Measurements from ENCODE around the gene TRPC3.
A peak's percentile ranks its signal among the peaks of the same experiment; 100 is the strongest.

TRPC3 gene

DNA sequence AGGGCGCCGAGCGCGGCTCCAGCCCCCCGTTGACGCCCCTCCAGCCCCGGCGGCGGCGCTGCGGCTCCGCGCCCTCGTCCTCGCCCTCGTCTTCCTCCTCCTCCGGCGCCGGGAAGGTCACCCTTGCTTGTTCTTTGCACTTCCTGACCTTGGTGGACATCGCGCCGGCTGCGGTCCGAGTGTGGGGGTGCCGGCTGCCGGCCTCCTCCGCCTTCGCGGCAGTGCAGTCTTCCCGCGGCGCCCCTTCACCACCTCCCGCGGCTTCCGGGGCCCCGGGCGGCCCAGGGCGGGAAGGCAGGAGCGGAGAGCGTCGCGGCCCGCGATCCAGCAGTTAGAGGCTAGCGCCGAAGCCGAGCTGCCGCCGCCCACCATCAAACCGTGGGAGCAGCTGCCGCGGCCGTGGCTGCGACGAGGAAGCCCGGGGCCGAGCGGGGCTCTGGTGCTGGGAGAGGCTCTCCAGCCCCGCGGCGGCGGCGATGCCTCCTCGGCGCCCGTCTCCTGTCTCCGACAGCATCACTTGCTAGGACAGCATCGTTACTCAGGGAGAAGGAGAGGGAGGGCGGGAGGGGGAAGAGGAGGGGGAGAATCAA is at the start of gene TRPC3:
Gene TRPC3 (minus strand): TSS at position 540 of the 590 bp plus-strand sequence. CDS start 380 bp downstream, at position 160.
- DNase-seq, result peak; percentile 22

DNA sequence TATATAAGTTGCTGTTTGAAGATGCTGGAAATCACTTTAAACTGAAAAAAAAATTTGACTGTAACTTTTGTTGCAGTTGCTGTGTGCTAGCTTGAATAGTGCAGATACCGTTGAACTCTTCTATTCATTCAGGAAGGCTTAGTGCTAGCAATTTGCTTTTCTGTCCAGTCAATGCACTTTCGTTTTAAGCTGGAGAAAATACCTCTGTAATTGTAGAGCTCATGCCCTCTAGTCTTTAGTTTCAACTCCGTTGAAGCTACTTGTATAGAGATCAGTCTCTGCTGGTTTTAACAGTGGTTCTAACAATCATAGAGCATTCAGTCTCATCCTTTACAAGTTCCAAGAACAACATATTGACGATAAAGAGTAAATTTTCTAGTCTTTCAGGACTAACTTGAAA is 49.0 kb upstream of the TRPC3 start:
- no peak for DNase-seq

- no peak for DNase-seq
These were observed 46.2 kb upstream of the TRPC3 start for GRCh38 chr4:121998024-121998423.

GRCh38 chr4:121995790-121996537 is 44.1 kb upstream of the TRPC3 start:
- no peak for DNase-seq

- no peak for DNase-seq
These were observed 40.1 kb upstream of the TRPC3 start for GRCh38 chr4:121991968-121992367.

DNA sequence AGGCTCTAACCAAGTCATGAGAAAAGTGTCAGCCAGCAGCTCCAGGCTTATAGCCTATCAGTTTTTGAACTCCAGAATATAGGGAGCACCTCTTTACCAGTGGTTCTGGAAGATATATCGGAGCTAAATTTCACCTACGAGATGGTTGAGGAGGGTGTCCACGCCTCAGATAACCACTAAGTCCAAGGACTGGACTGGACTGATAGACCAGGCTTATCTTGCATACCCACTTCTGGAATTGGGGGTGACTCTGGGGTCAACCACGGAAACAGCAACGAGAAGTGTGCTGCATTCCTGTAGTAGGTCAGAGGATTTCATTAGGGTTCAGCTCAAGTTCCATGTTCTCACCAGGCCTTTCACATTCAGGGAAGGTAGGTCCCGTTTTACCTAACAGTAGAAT is 38.6 kb upstream of the TRPC3 start:
- no peak for DNase-seq

- DNase-seq, result no peak
These were observed 37.9 kb upstream of the TRPC3 start for GRCh38 chr4:121989715-121990114.

- no peak for DNase-seq
These were observed 37.1 kb upstream of the TRPC3 start for GRCh38 chr4:121988950-121989349.

- no peak for DNase-seq
These were observed 28.8 kb upstream of the TRPC3 start for GRCh38 chr4:121980643-121981042.

DNA sequence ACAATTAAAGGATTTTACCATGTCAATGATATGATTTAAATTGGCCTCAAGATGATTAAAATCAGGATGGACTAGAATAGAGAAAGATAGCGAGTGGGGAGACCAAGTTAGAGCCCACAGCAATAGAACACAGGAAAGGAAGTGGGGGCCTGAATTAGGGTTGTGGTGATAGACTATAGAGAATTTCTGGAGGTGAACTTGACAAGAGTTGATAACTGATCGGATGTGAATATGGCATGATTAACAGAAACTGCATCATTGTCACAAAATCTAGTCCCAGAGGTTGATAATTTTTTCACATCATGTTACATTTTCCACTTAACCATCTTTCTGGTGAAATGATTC is 26.3 kb upstream of the TRPC3 start:
- DNase-seq, result no peak

DNA sequence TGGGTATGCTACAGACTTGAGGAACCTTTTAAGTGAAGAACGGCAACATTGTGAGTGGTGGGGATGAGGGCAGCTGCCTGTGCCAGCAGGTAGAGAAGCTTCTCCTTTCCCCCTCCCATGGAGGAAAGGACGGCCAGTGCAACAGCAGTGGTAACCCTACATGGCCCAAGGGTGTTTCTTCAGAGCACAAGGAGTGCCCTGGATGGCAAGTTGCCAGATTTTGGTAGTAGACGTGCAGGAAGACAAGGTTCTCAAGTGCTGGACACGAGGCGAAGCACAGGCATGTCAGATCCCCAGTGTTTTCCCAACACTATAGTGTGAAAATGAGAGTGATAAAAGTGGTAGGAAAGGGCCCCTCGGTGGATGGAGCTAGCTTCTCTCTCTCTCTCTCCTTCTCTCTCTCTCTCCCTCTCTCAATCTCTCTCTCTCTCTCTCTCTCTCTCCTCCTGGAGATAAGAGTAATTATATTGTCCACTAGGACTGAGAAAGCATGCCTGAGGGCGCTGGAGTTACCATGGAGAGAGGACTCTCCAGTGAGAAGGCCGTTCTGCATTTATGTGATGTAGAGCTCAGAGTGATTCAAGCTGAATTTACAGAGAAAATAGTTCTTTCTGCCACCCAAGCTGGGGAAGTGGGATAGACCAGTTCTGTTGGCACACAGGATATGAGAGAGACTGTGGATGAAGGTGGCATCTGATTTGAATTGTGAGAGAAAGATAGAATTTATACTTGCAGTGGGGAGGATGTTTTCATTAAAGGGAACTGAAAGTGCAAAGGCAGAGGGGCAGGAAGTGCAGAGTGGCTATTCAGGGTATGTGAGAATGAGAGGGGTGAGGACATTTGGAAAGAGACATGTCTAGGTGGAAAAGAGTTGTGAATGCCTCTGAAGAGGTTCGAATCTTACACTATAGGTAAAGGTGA is 25.7 kb upstream of the TRPC3 start:
- peak; percentile 7 for DNase-seq

DNA sequence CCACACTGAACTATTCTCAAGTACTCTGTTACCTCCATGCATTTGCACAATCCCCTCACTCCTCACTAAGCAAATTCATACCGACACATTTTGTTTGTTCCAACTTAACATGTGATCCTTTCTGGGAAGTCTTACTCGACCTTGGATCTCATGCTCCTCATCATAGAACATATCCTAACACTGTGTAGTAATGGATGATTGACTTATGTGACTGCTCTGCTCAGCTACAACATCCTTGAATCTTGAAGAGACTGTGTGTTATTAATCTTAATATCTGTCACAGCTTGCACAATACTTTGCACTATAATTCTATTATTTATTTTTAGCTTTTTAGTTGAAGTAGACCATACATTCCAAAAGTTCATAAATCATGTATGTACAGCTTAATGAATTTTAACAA is 23.9 kb upstream of the TRPC3 start:
- no peak for DNase-seq

DNA sequence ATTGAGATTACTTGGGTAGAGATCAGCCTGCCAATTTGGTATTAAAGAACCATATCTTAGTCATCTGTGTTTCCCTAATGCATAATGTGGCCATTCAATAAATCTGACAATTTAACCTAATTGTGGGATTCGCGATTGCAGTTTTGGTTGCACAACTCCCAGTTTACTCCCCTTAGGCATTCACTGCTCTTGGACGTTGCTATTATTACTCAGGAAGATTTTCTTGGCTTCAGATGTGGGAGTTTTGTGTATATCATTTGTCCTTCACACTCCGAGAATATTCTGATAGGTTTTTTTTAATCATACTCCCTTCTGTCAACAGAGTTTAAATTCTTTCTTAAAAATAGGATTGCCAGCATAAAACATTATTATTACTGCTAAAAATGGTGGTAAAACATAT is 22.0 kb upstream of the TRPC3 start:
- no peak for DNase-seq

DNA sequence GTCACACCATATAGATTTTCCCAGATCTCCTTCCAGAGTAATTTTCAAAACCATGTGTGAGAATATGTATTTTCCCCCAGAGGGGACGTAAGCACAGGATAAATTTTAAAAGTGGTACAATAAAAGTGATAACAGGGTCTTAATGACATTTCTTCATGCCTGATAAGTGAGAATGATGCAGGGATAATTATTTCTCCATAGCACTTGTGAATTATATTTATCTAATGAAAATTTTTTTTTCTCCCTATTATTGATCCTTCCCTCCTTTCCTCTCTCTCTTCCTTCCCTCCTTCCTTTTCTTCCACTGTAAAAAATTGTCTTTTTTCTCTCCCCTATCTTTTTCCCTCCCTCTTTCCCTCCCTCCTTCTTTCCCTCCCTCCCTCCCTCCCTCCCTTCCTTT is 17.0 kb upstream of the TRPC3 start:
- DNase-seq, result no peak

- no peak for DNase-seq
These were observed 13.1 kb upstream of the TRPC3 start for GRCh38 chr4:121964958-121965357.

DNA sequence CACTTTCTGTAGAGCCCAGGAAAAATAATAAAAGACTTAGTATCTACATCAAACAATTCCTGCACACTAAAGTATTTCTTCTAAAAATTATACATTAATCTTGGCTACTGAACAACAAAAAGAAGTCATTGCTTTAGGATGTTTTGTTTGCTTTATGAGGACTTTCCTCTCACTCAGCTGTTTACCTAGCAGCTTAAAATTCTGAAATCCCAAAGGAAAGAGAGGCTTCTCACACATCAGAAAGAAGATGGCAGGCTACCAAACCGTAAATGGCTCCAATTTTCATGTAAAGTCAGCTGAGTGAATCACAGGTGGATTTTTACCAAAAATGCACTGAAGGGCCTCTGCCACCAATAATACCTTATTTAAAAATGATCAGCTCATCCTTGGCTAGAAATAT is 9.0 kb upstream of the TRPC3 start:
- no peak for DNase-seq

DNA sequence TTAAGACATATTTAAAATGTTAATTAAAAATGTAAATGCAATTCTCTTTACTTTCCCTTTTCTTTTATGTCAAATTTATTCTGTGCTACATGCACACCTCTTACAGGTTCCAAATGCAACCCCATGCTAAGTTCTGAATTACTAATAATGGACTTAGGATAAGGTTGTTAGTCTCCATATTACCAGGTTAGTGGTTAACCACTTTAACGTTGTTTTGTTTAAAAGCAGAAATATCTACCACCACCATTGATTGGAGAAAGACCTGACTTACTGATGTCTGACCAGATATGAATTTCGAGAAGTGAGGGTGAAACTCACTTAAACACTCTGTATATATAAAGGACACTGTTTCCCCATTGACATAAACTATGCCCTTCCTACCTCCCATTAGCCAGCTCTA is 6.9 kb upstream of the TRPC3 start:
- DNase-seq, result no peak

- no peak for DNase-seq
These were observed 5.4 kb upstream of the TRPC3 start for GRCh38 chr4:121957266-121957665.

DNA sequence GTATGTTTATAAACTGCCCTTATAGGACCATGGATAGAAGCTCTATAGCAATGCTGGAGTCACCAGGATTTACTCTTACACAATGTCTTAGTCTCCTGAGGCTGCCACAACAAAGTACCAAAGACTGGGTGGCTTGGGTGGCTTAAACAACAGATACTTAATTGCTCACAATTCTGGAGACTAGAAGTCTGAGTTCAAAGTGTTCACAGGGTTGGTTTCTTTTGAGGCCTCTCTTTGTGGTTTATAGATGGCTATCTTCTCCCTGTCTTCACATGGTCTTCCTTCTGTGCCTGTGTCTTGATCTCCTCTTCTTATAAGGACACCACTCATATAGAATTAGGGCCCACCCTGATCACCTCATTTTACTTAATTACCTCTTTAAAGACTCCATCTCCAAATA is 2.0 kb upstream of the TRPC3 start:
- DNase-seq, result no peak

- DNase-seq, result no peak
These were observed 430 bp upstream of the TRPC3 start for GRCh38 chr4:121952290-121952689.

DNA sequence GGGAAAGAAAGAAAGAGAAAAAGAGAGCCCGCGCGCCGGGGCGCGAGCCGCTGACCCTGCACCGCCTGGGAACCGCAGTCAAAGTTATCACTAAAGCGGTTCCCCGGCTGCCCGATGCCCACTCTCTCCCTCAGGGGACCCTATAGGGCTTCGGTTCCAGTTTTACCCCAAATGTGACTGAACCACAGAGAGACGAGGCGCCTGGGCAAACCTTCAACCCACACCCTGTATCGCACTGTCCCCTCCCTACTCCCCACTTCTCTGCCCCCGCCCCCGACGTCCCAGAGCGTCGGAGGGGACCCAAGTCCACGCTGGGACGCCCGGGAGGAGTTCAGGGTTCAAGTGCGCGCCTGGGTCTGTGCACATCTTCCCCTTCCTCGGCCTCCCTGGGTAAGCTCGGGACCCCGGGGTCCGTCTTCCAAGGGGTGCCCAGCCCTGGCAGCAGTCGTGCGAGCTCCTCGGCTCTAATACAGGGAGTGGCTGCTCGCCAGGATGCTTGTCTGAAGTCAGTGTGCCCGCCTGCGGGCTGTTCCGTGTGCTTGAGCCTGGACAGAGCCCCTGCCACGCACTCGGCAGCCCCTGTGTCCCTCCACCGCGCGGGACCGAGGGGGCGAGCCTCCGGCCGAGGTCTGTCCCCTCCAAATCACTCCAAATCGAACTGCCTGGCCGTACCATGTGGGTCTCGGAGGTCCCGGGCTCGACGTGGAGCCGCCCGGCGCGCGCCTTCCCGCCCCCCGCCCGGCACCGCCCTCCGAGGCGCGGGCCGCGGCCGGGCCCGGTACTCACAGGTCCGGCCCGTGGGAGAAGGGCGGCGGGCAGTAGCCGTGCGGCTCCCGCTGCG is 960 bp downstream of the TRPC3 start:
- no peak for DNase-seq

GRCh38 chr4:121950212-121950679 is 1.6 kb downstream of the TRPC3 start:
- DNase-seq, result peak; percentile 63

GRCh38 chr4:121946644-121947043 is 5.2 kb downstream of the TRPC3 start:
- DNase-seq, result no peak
